Ovary (tissue), 9 donors: ENCODE measurements around the gene LGALS1. TPM values are rescaled to one million over a fixed set of nuclear protein-coding genes. Genes with fewer than 3 reads are reported as not detected.
A peak's percentile ranks its signal among the peaks of the same experiment; 100 is the strongest.

Source experiments
- DNase-seq, 5 donors: peaks; one replicate each; pipeline ENCODE4 v3.0.0-alpha.2; 2019 to 2020
- H3K27ac ChIP-seq, 2 donors: fragments of 200-600 bp; one replicate each; pipeline versions ENCODE4 v1.5.1 to v1.8.0; 2019 to 2022
- H3K27me3 ChIP-seq: fragments of 200-600 bp; one replicate; pipeline ENCODE4 v1.8.0; 2022
- H3K36me3 ChIP-seq: fragments of 200-600 bp; sonication (generic); one replicate; pipeline ENCODE4 v1.5.1; 2019
- H3K4me1 ChIP-seq: one replicate; pipeline ENCODE4 v1.8.1; 2013; ENCODE audit warnings: mild to moderate bottlenecking, moderate library complexity; ENCODE audit not compliant: insufficient read depth
- H3K4me3 ChIP-seq: fragments of 200-600 bp; sonication (generic); one replicate; pipeline ENCODE4 v1.5.1; 2017
- H3K9me3 ChIP-seq, 2 donors: fragments of 200-600 bp in 1 of 2; sonication (generic) in 1 of 2; one replicate each; pipeline versions ENCODE4 v1.5.1 to v1.8.1; 2013 to 2019; ENCODE audit warnings: mild to moderate bottlenecking in 1 of 2, moderate library complexity in 1 of 2
- EP300 ChIP-seq: sonication (generic); formaldehyde crosslinking; IDR thresholded peaks from one replicate; pipeline ENCODE4 v1.6.1; 2017; ENCODE audit warnings: antibody characterized with exemption
- POLR2A ChIP-seq: fragments of 450-650 bp; IDR thresholded peaks from one replicate; pipeline ENCODE4 v1.6.1; 2017; ENCODE audit warnings: antibody characterized with exemption, mild to moderate bottlenecking, moderate library complexity
- WGBS, 3 donors: extraction: QIAGEN DNeasy Blood & Tissue Kit in 1 of 3; methylation state at CpG; one replicate each; pipeline versions ENCODE4 v1.1.5 to v1.1.7; 2013 to 2017; 5-methylcytosine and 5-hydroxymethylcytosine counted together
- intact Hi-C, 4 donors: fragments of 100-400 bp; cut with DNase I; formaldehyde crosslinking; loops; one replicate each; pipeline versions ENCODE4 v1.11.0 to v1.15.1; 2022 to 2023
- polyA plus RNA-seq, 2 donors: library from polyadenylated mRNA; stranded (reverse); fragments of 200-250 nt in 1 of 2; fragments of 350-450 nt in 1 of 2; fragmentation: Illumina TruSeq in 1 of 2; extraction: RNeasy Lipid Tissue Mini Kit (QIAGEN cat#74804) in 1 of 2; gene quantifications; one replicate each; pipeline ENCODE4 v1.2.3, GENCODE V29; 2013 to 2014
- total RNA-seq, 7 donors: library from RNA; depleted of rRNA in 2 of 7; stranded (reverse); fragments of >200 nt in 2 of 7; fragmentation: NEBNext Ultra II Directional in 3 of 7; extraction: Animal tissue kit (Norgen Biotek cat#: 25700) in 3 of 7; gene quantifications; one replicate each; pipeline versions ENCODE4 v1.1.0 to v1.2.4, GENCODE V29; 2016 to 2023
- TF ChIP-seq, protein P1 (sequence below), 3 donors: fragments of 450-650 bp in 2 of 3; fragments of 200-600 bp in 1 of 3; IDR thresholded peaks; one replicate each; pipeline versions ENCODE4 v1.5.1 to v1.8.0; 2016 to 2022; ENCODE audit warnings: antibody characterized with exemption in 3 of 3, mild to moderate bottlenecking in 1 of 3
- donor health status: DM: no; HTN: no; CAD: no; lungs with moderate emphysema.
- donor health status: DM: no; HTN: no; CAD: no.
- donor health status: Bipolar disorder and iron deficiency.
- donor health status: DM: yes; HTN: yes; CAD: no.
- donor health status: DM: no; HTN: no; CAD: no.
- donor health status: DM: yes; HTN: yes; CAD: no.

LGALS1 gene
- total and polyA plus RNA-seq, 9 donors: 331 to 1,819 (median 1,125) TPM

DNA sequence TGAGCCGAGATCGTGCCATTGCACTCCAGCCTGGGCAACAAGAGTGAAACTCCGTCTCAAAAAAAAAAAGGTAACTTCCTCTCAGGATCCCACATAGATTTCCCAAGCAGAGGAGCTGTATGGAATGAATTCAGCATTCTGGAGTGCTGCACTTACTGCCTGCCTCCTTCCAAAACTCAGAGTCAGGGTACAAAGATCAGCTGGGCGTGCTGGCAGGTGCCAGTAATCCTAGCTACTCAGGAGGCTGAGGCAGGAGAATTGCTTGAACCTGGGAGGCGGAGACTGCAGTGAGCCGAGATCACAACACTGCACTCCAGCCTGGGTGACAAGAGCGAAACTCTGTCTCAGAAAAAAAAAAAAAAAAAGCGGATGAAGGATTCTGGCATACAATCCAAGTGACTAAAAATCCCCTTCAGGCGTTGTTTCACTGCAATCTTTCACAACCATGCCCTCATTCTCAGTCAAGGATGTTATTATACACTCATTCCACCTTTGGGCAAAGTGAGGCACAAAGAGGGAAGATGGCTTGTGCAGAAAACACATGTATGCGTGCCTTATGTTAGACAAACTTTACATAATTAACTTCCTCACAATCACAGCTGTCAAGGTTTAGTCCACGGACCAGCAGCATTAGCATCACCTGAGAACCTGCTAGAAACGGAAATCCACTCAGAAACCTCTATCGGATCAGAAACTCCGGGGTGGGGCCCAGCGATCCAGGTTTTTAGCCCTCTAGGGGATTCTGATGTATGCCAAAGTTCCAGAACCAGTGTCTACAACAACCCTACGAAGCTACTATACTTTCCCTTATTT is 9.6 kb downstream of the LGALS1 start:
- Histone ChIP-seq H3K9me3 (no peaks in the 10 kb centered on the region), H3K27ac (no peak overlapping the region), H3K4me1 (peaks cover 2% of the 10 kb centered on the region), H3K27me3 (no peaks in the 10 kb centered on the region), H3K36me3 (no peaks in the 10 kb centered on the region), H3K4me3 (no peak overlapping the region)
- intact Hi-C loops: loop anchor here in 2 of 4 donors (5.0 to 10.0 kb wide), 2 partner anchors 43 to 90 kb away; no protein-coding TSS in a partner anchor
- TF ChIP-seq POLR2A (no peak), EP300 (no peak)
- TF ChIP-seq, protein P1, sequence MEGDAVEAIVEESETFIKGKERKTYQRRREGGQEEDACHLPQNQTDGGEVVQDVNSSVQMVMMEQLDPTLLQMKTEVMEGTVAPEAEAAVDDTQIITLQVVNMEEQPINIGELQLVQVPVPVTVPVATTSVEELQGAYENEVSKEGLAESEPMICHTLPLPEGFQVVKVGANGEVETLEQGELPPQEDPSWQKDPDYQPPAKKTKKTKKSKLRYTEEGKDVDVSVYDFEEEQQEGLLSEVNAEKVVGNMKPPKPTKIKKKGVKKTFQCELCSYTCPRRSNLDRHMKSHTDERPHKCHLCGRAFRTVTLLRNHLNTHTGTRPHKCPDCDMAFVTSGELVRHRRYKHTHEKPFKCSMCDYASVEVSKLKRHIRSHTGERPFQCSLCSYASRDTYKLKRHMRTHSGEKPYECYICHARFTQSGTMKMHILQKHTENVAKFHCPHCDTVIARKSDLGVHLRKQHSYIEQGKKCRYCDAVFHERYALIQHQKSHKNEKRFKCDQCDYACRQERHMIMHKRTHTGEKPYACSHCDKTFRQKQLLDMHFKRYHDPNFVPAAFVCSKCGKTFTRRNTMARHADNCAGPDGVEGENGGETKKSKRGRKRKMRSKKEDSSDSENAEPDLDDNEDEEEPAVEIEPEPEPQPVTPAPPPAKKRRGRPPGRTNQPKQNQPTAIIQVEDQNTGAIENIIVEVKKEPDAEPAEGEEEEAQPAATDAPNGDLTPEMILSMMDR (IDR thresholded peaks at IDR 0.05): no peak
- 75 to 78% (median 75%) methylated on average over 16 of the region's 16 CpGs for WGBS, 3 donors
- DNase-seq: no peak

DNA sequence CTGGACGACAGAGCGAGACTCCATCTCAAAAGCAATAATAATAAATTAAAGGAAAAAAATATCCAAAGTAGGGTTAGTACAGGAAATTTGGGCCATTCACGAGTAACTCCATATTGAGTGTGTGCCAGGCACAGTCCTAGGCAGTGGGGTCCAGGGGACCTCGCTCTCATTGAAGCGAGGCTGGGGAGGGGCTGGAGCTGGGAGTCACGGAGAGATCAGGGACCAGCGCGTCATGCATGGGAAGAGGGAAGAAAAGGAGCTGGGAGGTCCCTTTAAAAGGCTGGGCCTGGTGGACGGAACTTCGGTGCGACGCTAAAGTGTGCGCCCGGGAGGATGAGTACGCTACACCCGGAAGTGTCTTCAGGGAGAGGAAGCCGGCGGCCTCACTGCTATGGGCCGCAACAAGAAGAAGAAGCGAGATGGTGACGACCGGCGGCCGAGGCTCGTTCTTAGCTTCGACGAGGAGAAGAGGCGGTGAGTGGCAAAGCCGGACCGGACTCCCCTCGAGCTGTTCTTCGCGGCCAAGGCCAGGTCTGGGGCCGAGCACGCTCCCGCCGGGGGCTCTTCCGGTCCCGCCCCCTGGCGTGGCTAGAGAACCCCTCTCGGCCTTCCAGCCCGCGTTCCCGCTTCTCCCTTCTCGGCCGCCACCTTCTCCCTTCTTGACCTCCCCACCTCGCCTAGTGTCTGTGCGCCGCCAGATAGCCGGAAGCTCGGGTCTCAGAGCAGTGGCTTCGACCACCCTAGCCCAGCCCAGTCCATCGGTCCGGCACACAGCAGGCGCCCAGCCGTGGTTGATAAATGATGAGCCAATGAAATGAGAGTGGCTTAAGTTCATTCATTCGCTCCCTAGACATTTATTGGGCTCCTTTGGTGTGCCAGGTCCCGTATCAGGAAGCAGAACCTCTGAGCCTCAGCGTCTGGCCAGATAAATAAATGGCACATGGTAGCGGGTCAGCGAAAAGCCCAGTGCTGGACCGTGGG is 10.9 kb downstream of the LGALS1 start, which contains the start of gene NOL12:
Gene NOL12, plus strand, starts transcription at position 342 of the 981 bp plus-strand sequence. Its CDS starts 50 bp downstream, at position 392.
- peak within 1 kb of the TSS; percentile 73 for H3K4me3 ChIP-seq
- 1% methylated on average over 62 of the region's 62 CpGs for WGBS, 3 donors
- H3K27me3 ChIP-seq: no peaks in the 10 kb centered on the region
- peak within 1 kb of the TSS; percentile 76 to 82 for H3K27ac ChIP-seq
- intact Hi-C loops: loop anchor here in 1 of 4 donors (10.0 kb wide), 1 partner anchor 89 kb away; no protein-coding TSS in a partner anchor
- peaks cover 2% of the 10 kb centered on the region for H3K4me1 ChIP-seq
- H3K9me3 ChIP-seq: no peaks in the 10 kb centered on the region
- no peaks in the 10 kb centered on the region for H3K36me3 ChIP-seq
- no peak for TF ChIP-seq EP300
- TF ChIP-seq POLR2A: peak; percentile 57
- TF ChIP-seq, protein P1 (IDR thresholded peaks at IDR 0.05): peak in 1 of 3 donors; percentile 35
- peak; percentile 71 to 88 (median 79) for DNase-seq

DNA sequence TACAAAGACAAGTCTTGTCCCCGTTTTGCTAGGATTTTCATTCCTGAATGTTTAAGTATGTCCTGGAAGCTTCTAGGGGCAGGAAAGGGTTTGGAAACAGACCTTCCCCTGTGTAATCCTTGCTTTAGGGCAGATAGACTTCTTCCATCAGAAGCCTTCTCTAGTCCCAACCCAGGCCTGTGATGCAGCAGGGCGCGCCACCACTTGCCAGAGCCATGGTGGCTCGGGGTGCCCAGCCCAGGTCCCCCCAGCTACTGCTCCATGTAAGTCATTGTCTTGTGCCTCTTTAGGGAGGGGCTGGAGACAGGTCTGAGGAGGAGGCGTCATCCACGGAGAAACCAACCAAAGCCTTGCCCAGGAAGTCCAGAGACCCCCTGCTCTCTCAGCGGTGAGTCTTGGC is 15.0 kb downstream of the LGALS1 start:
- 88 to 95% (median 92%) methylated on average over 7 of the region's 7 CpGs for WGBS, 3 donors
- H3K27me3 ChIP-seq: no peaks in the 10 kb centered on the region
- DNase-seq: no peak
- H3K36me3 ChIP-seq: no peaks in the 10 kb centered on the region
- intact Hi-C loops: no loop called here
- TF ChIP-seq POLR2A: no peak
- TF ChIP-seq, protein P1 (IDR thresholded peaks at IDR 0.05): no peak
- no peak for TF ChIP-seq EP300
- H3K4me1 ChIP-seq: peaks cover 2% of the 10 kb centered on the region
- H3K4me3 ChIP-seq: no peak overlapping the region
- H3K9me3 ChIP-seq: no peaks in the 10 kb centered on the region
- H3K27ac ChIP-seq: no peak overlapping the region

DNA sequence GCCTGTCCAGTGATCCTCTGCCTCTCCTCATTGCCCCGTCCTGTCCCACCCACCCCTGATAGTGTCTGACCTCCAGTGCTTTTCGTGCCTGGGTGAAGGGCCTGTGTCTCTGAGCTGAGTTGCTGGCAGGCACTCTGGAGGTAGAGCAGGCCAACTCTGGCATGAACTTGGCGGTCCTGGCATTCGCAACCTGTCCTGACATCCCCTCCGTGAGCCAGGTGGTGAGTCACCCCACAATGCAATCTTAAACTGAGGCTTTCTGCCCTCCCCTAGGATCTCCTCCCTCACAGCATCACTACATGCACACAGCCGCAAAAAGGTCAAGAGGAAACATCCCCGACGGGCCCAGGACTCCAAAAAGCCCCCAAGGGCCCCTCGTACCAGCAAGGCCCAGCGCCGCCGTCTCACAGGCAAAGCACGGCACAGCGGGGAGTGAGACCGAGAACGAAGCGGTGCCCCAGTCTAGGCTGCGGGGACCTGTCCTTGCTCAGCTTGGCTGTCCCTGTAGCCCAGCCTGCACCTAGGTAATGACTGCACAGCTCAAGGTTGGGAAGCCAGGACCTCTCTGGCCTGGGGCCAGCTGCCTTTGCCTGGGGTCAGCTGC is 15.6 kb downstream of the LGALS1 start:
- no peaks in the 10 kb centered on the region for H3K9me3 ChIP-seq
- 87 to 89% (median 89%) methylated on average over 17 to 18 of the region's 18 CpGs for WGBS, 3 donors
- H3K36me3 ChIP-seq: no peaks in the 10 kb centered on the region
- peaks cover 4% of the 10 kb centered on the region for H3K4me1 ChIP-seq
- TF ChIP-seq POLR2A (no peak), EP300 (no peak)
- TF ChIP-seq, protein P1 (IDR thresholded peaks at IDR 0.05): no peak
- H3K4me3 ChIP-seq: no peak overlapping the region
- H3K27ac ChIP-seq: no peak overlapping the region
- intact Hi-C loops: no loop called here
- no peaks in the 10 kb centered on the region for H3K27me3 ChIP-seq
- no peak for DNase-seq
